GM19397 (cell line): ENCODE measurements around the gene PRCC.
"Not testable (repeated sequence)": the region's sequence is repeated elsewhere in the genome, so short reads cannot be mapped to it uniquely, and the experiment has no call there.

Source experiments
- ATAC-seq: cut with Tn5 transposase; IDR thresholded peaks from one replicate; pipeline ENCODE4 v1.9.1; 2021; ENCODE audit warnings: mild to moderate bottlenecking, moderate library complexity; ENCODE audit not compliant: unreplicated experiment

PRCC gene

DNA sequence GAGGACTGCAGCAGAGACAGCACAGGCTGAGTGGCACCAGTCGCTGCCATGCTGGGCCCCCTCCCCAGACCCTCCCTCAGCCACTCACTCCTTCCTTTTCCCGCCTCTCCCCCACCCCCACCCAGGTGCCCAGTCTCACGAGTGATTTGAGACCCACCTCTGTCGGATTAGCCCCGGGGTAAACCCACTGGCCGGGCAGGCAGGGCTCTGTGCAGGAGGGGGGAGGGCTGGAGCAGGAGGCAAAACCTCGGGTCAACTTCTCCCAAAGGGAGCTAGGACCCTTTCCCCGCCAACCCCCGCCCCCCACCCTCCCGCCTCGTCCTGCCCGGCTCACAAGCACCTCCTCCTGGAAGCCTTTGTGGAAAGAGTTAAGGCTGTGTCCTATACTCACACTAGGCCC is 23.0 kb upstream of the PRCC start:
- no peak for ATAC-seq

GRCh38 chr1:156744786-156745419 is 22.4 kb upstream of the PRCC start:
- ATAC-seq, result no peak

- no peak for ATAC-seq
Observed at GRCh38 chr1:156745881-156746280, 21.5 kb upstream of the PRCC start.

DNA sequence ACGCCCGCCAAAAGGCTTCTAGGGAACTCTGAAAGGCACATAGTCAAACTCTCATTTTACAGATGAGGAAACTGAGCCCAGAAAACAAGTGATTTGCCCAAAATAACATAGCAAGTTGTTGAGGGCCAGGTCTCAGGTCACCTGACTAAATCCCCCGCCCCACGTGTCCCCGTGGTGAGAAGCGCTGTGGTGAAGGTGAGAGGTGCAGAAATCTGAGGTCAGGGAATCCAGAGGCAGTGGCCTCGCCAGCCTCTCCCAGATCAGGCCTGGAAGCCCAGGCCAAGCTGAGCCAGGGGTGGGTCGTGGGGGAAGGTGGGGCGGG is 21.0 kb upstream of the PRCC start:
- ATAC-seq, result no peak

- no peak for ATAC-seq
Observed at GRCh38 chr1:156746728-156747631, 20.4 kb upstream of the PRCC start.

GRCh38 chr1:156747742-156748669 is 19.3 kb upstream of the PRCC start:
- no peak for ATAC-seq

DNA sequence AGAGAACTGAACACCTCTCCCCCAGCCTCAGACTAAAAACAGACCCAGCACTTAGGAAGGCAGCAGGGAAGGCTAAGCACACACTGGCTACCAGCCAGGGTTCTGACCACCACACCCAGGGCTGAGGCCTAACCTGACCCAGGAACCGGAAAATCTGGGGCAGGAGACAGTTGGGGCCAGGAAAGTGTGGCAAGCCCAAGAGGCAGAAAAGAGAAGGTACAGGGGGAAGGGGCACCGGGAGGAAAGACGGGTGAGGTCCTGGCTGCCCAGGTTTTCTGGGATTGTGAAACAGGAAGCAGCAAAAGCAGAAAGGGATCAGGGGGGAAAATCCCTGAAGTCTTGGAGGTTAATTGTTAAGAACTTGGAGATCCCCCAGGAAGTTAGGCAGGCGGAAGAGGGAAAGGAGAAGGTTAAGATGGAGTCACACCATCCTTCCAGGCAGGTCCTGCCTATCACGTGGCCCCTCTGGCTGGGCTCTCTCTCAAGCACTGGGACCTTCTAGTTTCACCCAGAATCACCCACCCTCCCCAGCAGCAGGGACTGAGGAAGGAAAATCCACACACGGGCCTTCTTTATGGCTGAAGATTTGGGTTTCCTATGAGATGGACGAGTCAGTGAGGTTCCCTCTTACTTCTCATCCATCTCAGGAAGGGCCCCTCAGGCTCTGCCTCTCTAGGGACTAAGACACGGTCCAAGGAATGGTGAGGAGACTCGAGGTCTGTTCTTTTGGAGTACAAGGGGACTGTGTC is 18.5 kb upstream of the PRCC start:
- ATAC-seq, result no peak

GRCh38 chr1:156749419-156750118 is 17.8 kb upstream of the PRCC start:
- ATAC-seq, result no peak

DNA sequence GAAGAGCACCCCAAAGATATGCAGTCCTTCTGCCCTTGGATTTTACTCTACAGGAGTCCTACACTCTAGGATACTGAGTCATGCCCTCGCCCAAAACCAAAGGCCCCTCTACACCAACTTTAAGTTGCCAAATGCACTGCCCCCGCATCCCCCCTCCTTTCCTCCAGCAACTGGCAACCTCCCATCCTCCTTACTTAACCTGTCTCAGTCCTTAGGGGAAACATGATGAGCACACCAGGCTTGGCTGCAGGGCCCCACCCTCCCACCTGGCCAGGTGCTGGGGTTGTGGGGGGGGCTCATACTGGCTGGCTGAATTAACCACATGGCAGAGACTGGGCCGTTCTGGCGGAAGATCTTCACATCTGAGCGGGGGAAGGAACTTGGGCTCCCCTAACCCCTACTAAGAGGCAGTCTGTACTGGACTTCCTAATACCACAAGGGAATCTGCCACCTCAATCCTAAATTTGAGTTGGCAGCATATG is 17.1 kb upstream of the PRCC start:
- no peak for ATAC-seq

- ATAC-seq, result peak; percentile 14
Observed at GRCh38 chr1:156750711-156751450, 16.5 kb upstream of the PRCC start.

DNA sequence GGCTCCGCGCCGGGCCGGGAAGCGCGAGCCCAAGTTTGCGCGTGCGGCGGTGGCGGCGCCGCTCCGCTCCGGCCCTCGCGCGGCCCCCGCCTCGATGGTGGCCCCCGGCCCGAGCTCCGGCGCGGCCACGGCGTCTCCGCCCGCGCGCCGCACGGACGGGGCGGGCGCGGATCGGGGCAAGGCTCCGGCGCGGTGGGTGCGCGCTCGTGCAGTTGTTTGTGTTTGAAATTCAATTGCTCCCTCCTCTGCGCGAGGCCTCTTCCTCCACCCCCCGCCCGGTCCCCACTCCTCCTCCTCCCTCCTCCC is 15.9 kb upstream of the PRCC start, which contains the start of gene HDGF:
Gene HDGF, minus strand, starts transcription at position 225 of the 306 bp plus-strand sequence. CDS start 246 bp downstream, outside the sequence.
- ATAC-seq, result no peak

- ATAC-seq, result peak; percentile 70
Observed at GRCh38 chr1:156751757-156752481, 15.4 kb upstream of the PRCC start.

DNA sequence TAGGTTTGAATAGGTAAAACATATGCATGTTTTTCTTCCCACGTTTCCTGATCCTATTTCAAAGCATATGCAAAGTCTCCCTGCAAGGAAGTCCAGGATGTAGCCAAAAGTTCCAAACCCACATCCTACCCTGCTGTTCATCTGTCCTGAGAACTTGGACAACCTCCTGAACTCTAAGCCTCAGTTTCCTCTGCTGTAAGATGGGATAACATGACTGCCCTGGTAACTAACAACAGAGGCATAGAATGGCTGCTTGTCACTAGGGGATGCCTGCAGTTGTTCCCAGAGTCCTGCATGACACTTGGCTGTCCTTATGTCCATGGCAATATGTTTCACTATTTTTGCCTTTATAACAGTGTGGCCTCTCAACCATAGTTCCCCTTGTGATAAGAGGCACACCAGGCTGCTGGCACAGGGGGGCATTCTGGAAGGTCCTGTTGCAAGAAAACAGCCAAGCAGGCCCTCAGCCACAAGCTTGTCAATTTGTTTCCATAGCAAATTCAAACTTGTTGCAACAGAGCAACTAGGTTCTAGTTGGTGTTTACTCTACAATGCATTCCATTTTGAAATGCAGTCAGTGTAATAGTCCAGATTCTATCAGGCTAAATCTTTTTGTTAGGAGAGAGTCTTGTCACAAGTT is 14.4 kb upstream of the PRCC start:
- no peak for ATAC-seq

GRCh38 chr1:156754219-156754618 is 13.1 kb upstream of the PRCC start:
- no peak for ATAC-seq

- ATAC-seq, result no peak
Observed at GRCh38 chr1:156755527-156755950, 11.8 kb upstream of the PRCC start.

GRCh38 chr1:156756355-156756754 is 11.0 kb upstream of the PRCC start:
- ATAC-seq, result no peak

GRCh38 chr1:156757572-156758253 is 9.6 kb upstream of the PRCC start:
- not testable (repeated sequence) for ATAC-seq
